ENCODE results near the gene PHYKPL. TPM values are rescaled to one million over a fixed set of nuclear protein-coding genes. Genes with fewer than 3 reads are reported as not detected.

Gene PHYKPL
- total and polyA plus RNA-seq, 2 of the 8 experiments (the other 6 are each of a cell fraction or from before 2014, with no cell fraction given): 25.1 to 32.1 TPM

GRCh38 chr5:178271726-178272479, 39.3 kb upstream of the PHYKPL start:
- POLR2A ChIA-PET (ENCODE audit: partially characterized antibody): interaction anchor here (1.1 to 1.3 kb wide), 2 partner anchors 19 to 39 kb away, joined by 3 read pairs; partner anchors contain the start of gene PHYKPL
- Histone ChIP-seq H4K8ac (ENCODE audit: extremely low read depth, insufficient read depth, low read length) (peak overlapping the region; percentile 71), H4K91ac (replicated peaks; ENCODE audit: insufficient read length, low read length) (peak overlapping the region; percentile 74), H3K4me1 (replicated peaks in 1 of 4; ENCODE audit: control insufficient read depth in 3 of 4, insufficient read depth in 4 of 4, low read length in 3 of 4) (no peaks in the 10 kb centered on the region; a peak in 1 of 7 replicates), H3K27ac (ENCODE audit: low read depth, low read length) (no peak overlapping the region), H2BK5ac (ENCODE audit: low read depth, low read length) (no peak overlapping the region), H3K4me3 (ENCODE audit: extremely low read depth in 1 of 4, insufficient read depth in 2 of 4, low read depth in 3 of 4, low read length in 4 of 4) (no peak overlapping the region), H3K4ac (replicated peaks; ENCODE audit: insufficient read length, low read depth, low read length) (no peak overlapping the region), H3K56ac (replicated peaks; ENCODE audit: insufficient read length, low read depth, low read length) (no peak overlapping the region), H3K27me3 (replicated peaks in 1 of 4; ENCODE audit: control insufficient read depth in 3 of 4, extremely low read depth in 1 of 4, insufficient read depth in 3 of 4, low read length in 3 of 4) (0 out of 7 replicates have a peak, but pooled peaks cover 0 to 2% (median 0%) of the 10 kb centered on the region in 4 experiments), H3K9me3 (ENCODE audit: insufficient read depth in 2 of 2, low read depth in 1 of 2, low read length in 1 of 2) (no peaks in the 10 kb centered on the region), H2BK15ac (ENCODE audit: low read length) (no peak overlapping the region), H3K79me1 (ENCODE audit: low read depth, low read length) (no peaks in the 10 kb centered on the region), H2AK5ac (ENCODE audit: low read depth, low read length) (no peak overlapping the region), H4K20me1 (replicated peaks in 1 of 2; ENCODE audit: control insufficient read depth in 1 of 2, insufficient read depth in 2 of 2, low read length in 2 of 2) (peaks cover 0 to 3% of the 10 kb centered on the region in 2 experiments), H3K79me2 (ENCODE audit: control insufficient read depth in 1 of 2, insufficient read depth in 2 of 2, low read length in 2 of 2) (no peaks in the 10 kb centered on the region), H2AFZ (ENCODE audit: low read length) (no peak overlapping the region), H2BK120ac (replicated peaks; ENCODE audit: low read depth, low read length) (no peak overlapping the region), H2BK12ac (ENCODE audit: low read depth, low read length) (no peak overlapping the region), H3K18ac (ENCODE audit: extremely low read depth, low read length) (no peak overlapping the region), H3K9ac (replicated peaks in 1 of 4; ENCODE audit: extremely low read depth in 1 of 4, low read depth in 3 of 4, low read length in 3 of 4) (no peak overlapping the region), H3K23me2 (ENCODE audit: low read depth, low read length) (peaks cover 6% of the 10 kb centered on the region; the same call in 1 of the 2 replicates), H3K23ac (ENCODE audit: insufficient read length) (no peak overlapping the region), H2BK20ac (ENCODE audit: low read length) (no peak overlapping the region), H3K36me3 (ENCODE audit: control insufficient read depth in 2 of 4, insufficient read depth in 4 of 4, low read length in 3 of 4) (no peaks in the 10 kb centered on the region), H4K5ac (ENCODE audit: insufficient read length, low read depth, low read length) (no peak overlapping the region), H3K14ac (ENCODE audit: insufficient read length) (no peak overlapping the region), H3K4me2 (ENCODE audit: insufficient read depth in 1 of 2, low read depth in 2 of 2, low read length in 2 of 2) (no peak overlapping the region)
- no peak for DNase-seq (ENCODE audit: low read depth in 1 of 2, low spot score in 2 of 2)
- 84% methylated on average over 23 of the region's 24 CpGs; no CpG with 5 or more reads in 1 of the 2 experiments for WGBS, 2 experiments (ENCODE audit: extremely low coverage in 1 of 2, insufficient coverage in 1 of 2, insufficient read length in 1 of 2, insufficient replicate concordance in 2 of 2, low coverage in 1 of 2, low lambda C conversion rate in 2 of 2, missing lambda C conversion rate in 1 of 2)
- CTCF ChIA-PET (ENCODE audit: partially characterized antibody): interaction anchor here (0.9 to 3.7 kb wide), 9 partner anchors 11 to 318 kb away, joined by 3 to 38 read pairs (median 4); partner anchors contain the start of gene COL23A1
- FAIRE-seq: no peak
- TF ChIP-seq BACH1 (IDR thresholded peaks at IDR 0.05; ENCODE audit: low read length): no peak
- no peak for TF ChIP-seq MAFK (IDR thresholded peaks at IDR 0.05; ENCODE audit: low read depth, low read length)
- no peak for TF ChIP-seq USF2 (IDR thresholded peaks at IDR 0.05; ENCODE audit: low read length)
- TF ChIP-seq HDAC2 (IDR thresholded peaks at IDR 0.05; ENCODE audit: borderline replicate concordance in 1 of 2, low read depth in 2 of 2, low read length in 2 of 2): no peak
- TF ChIP-seq CEBPB (IDR thresholded peaks at IDR 0.05; ENCODE audit: low read depth, low read length): no peak
- TF ChIP-seq EGR1 (IDR thresholded peaks at IDR 0.05; ENCODE audit: borderline replicate concordance, low read depth, low read length): no peak
- TF ChIP-seq GABPA (IDR thresholded peaks at IDR 0.05; ENCODE audit: borderline replicate concordance, insufficient read depth, low read length): no peak
- TF ChIP-seq MAX (IDR thresholded peaks at IDR 0.05): no peak
